Spleen (tissue), 11 donors: ENCODE results near the gene PTP4A2. TPM values are rescaled to one million over a fixed set of nuclear protein-coding genes. Genes with fewer than 3 reads are reported as not detected.

Source experiments
- DNase-seq: peaks from one replicate; pipeline ENCODE4 v3.0.0-alpha.2; 2020
- H3K27ac ChIP-seq, 8 donors: fragments of 200-600 bp; sonication (generic) in 7 of 8; 1 replicate in 4 of 8; 2 replicates in 4 of 8; pipeline versions ENCODE4 v1.5.0 to v1.8.0; 2016 to 2021; ENCODE audit warnings: inconsistent platforms in 4 of 8, mild to moderate bottlenecking in 4 of 8, moderate library complexity in 1 of 8
- H3K27me3 ChIP-seq, 7 donors: fragments of 200-600 bp; sonication (generic) in 6 of 7; replicated peaks in 1 of 7; 1 replicate in 4 of 7; 2 replicates in 3 of 7; pipeline versions ENCODE4 v1.5.0 to v1.8.0; 2016 to 2021; ENCODE audit warnings: inconsistent platforms in 3 of 7, mild to moderate bottlenecking in 1 of 7
- H3K36me3 ChIP-seq, 6 donors: fragments of 200-600 bp; sonication (generic) in 5 of 6; 1 replicate in 4 of 6; 2 replicates in 2 of 6; pipeline versions ENCODE4 v1.5.0 to v1.8.0; 2016 to 2021; ENCODE audit warnings: inconsistent platforms in 2 of 6
- H3K4me1 ChIP-seq, 6 donors: fragments of 200-600 bp; sonication (generic) in 5 of 6; 1 replicate in 3 of 6; 2 replicates in 3 of 6; pipeline versions ENCODE4 v1.5.0 to v1.8.0; 2016 to 2021; ENCODE audit warnings: inconsistent platforms in 3 of 6
- H3K4me3 ChIP-seq, 8 donors: fragments of 200-600 bp; sonication (generic) in 7 of 8; 1 replicate in 4 of 8; 2 replicates in 4 of 8; pipeline versions ENCODE4 v1.5.0 to v1.8.0; 2016 to 2021; ENCODE audit warnings: inconsistent platforms in 4 of 8, mild to moderate bottlenecking in 4 of 8, moderate library complexity in 2 of 8
- H3K9me3 ChIP-seq, 8 donors: fragments of 200-600 bp; sonication (generic) in 7 of 8; 1 replicate in 4 of 8; 2 replicates in 4 of 8; pipeline versions ENCODE4 v1.5.0 to v1.8.0; 2016 to 2021; ENCODE audit warnings: inconsistent platforms in 4 of 8
- POLR2A ChIP-seq, 3 donors: fragments of 450-650 bp; IDR thresholded peaks; one replicate each; pipeline ENCODE4 v1.5.1; 2017; ENCODE audit warnings: antibody characterized with exemption in 3 of 3, mild to moderate bottlenecking in 1 of 3
- POLR2AphosphoS5 ChIP-seq, 3 donors: sonication (generic); formaldehyde crosslinking; IDR thresholded peaks; one replicate each; pipeline ENCODE4 v1.5.1; 2017; ENCODE audit warnings: antibody characterized with exemption in 3 of 3
- WGBS, 5 donors: extraction: QIAGEN DNeasy Blood & Tissue Kit in 3 of 5; methylation state at CpG; one replicate each; pipeline versions ENCODE4 v1.1.5 to v1.1.7; 2013 to 2018; 5-methylcytosine and 5-hydroxymethylcytosine counted together
- intact Hi-C: fragments of 100-400 bp; cut with DNase I; formaldehyde crosslinking; loops from one replicate; pipeline ENCODE4 v1.15.0; 2023; ENCODE audit warnings: low total_unique reads
- polyA plus RNA-seq, 3 donors: library from polyadenylated mRNA; stranded (reverse); fragments of 200-250 nt; gene quantifications; one replicate each; pipeline ENCODE4 v1.2.1, GENCODE V29; 2013
- total RNA-seq, 7 donors: library from RNA; depleted of rRNA in 3 of 7; stranded (reverse); fragments of >200 nt in 3 of 7; fragmentation: NEBNext Ultra II Directional in 4 of 7; extraction: Animal tissue kit (Norgen Biotek cat#: 25700) in 4 of 7; gene quantifications; one replicate each; pipeline versions ENCODE4 v1.1.0 to v1.2.1, GENCODE V29; 2016 to 2021
- TF ChIP-seq, protein P1 (sequence below), 11 experiments: fragments of 200-600 bp in 7 of 11; fragments of 450-650 bp in 4 of 11; sonication (generic) in 4 of 11; IDR thresholded peaks in 8 of 11; conservative IDR thresholded peaks in 3 of 11; 1 replicate in 7 of 11; 2 replicates in 4 of 11; pipeline versions ENCODE4 v1.4.0 to v1.8.0; 2016 to 2021; ENCODE audit warnings: antibody characterized with exemption in 11 of 11, inconsistent platforms in 4 of 11, mild to moderate bottlenecking in 1 of 11
- donor health status: healthy with polysubstance abuse.
- donor health status: DM: no; HTN: no; CAD: no; lungs with moderate emphysema.
- donor health status: DM: no; HTN: no; CAD: no.
- donor health status: Bipolar disorder and iron deficiency.
- donor health status: healthy.
- donor health status: DM: no; HTN: no; CAD: no.
- donor health status: DM: yes; HTN: yes; CAD: no.

The PTP4A2 gene
- total and polyA plus RNA-seq, 10 donors = 72.9 to 300 (median 246) TPM

DNA sequence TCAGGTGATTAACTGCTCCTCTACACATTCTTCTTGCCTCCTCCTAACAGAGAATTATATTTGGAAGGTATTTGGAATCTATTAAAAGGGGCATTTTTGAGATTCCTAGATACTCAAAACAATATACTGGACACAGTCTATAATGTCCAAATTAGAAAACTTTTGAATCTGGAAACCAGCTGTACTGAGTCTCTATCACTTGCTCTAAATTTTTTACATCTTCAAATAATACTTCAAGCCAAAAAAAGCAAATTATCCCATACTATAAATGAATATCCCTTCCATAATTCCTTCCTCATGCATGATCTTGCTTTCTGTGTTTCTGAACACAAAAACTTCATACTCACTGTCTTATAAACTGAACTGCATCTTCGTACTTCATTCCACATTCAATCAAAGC is 28.5 kb downstream of the PTP4A2 start:
- Histone ChIP-seq H3K4me1 (peaks cover 12 to 79% (median 44%) of the 10 kb centered on the region in 6 donors), H3K27me3 (no peaks in the 10 kb centered on the region), H3K4me3 (no peak overlapping the region), H3K36me3 (peaks cover 2 to 100% (median 62%) of the 10 kb centered on the region in 6 donors), H3K27ac (peak overlapping the region in 1 of 8 donors; percentile 10), H3K9me3 (no peaks in the 10 kb centered on the region)
- 91 to 98% (median 95%) methylated on average over 1 of the region's 1 CpG for WGBS, 5 donors
- no peak for TF ChIP-seq POLR2A (IDR thresholded peaks at IDR 0.05)
- no peak for DNase-seq
- intact Hi-C loops = no loop called here

DNA sequence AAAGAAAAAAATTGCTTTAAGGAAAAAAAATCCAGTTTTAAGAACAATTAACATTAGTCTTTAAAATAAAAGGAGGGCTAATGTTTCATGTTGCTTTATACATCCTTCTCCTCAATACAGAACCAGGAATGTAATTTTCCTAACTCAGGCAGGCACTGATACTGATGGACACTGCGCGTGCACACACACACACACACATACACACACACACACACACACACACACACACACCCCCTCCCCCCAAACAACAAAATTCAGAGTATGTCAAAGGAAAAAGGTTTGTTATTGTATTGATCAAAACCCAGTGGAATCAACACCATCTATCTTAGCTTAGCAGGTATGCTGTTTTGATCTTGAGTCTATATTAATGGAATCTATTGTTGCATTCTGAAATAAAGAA is 31.6 kb downstream of the PTP4A2 start:
- TF ChIP-seq POLR2AphosphoS5 (IDR thresholded peaks at IDR 0.05) = no peak
- TF ChIP-seq, protein P1, sequence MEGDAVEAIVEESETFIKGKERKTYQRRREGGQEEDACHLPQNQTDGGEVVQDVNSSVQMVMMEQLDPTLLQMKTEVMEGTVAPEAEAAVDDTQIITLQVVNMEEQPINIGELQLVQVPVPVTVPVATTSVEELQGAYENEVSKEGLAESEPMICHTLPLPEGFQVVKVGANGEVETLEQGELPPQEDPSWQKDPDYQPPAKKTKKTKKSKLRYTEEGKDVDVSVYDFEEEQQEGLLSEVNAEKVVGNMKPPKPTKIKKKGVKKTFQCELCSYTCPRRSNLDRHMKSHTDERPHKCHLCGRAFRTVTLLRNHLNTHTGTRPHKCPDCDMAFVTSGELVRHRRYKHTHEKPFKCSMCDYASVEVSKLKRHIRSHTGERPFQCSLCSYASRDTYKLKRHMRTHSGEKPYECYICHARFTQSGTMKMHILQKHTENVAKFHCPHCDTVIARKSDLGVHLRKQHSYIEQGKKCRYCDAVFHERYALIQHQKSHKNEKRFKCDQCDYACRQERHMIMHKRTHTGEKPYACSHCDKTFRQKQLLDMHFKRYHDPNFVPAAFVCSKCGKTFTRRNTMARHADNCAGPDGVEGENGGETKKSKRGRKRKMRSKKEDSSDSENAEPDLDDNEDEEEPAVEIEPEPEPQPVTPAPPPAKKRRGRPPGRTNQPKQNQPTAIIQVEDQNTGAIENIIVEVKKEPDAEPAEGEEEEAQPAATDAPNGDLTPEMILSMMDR (IDR thresholded peaks at IDR 0.05 in 8 of 11, conservative IDR thresholded peaks at IDR 0.05 in 3 of 11) = no peak
- no peak for TF ChIP-seq POLR2A (IDR thresholded peaks at IDR 0.05)
- no peak overlapping the region for H3K4me3 ChIP-seq
- no peak for DNase-seq
- intact Hi-C loops = no loop called here
- no peak overlapping the region for H3K27ac ChIP-seq
- 92 to 97% (median 95%) methylated on average over 2 of the region's 2 CpGs for WGBS, 5 donors
- peaks cover 2 to 69% (median 50%) of the 10 kb centered on the region in 6 donors for H3K36me3 ChIP-seq
- no peaks in the 10 kb centered on the region for H3K9me3 ChIP-seq
- H3K27me3 ChIP-seq = no peaks in the 10 kb centered on the region
- peaks cover 2 to 78% (median 41%) of the 10 kb centered on the region in 6 donors for H3K4me1 ChIP-seq

DNA sequence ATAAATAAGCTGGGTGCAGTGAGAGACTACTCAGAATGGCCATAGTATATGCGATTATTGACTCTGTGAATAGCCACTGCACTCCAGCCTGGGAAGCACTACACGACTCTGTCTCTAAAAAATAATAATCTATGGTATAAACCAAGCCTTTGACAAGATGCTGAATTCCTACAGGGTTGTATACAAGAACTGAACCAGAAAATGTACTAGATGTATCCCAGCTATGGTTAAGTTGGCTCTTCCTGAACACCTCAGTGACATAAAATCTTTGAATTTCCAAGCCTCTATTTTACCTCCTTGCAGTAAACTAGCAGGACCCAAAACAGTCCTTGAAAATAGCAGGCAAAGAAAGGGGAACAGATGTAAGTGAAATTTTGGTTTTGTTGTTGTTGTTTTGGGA is 32.5 kb downstream of the PTP4A2 start:
- DNase-seq = no peak
- peaks cover 2 to 60% (median 45%) of the 10 kb centered on the region in 6 donors for H3K36me3 ChIP-seq
- TF ChIP-seq, protein P1 (IDR thresholded peaks at IDR 0.05 in 8 of 11, conservative IDR thresholded peaks at IDR 0.05 in 3 of 11) = no peak
- TF ChIP-seq POLR2A (IDR thresholded peaks at IDR 0.05) (no peak), POLR2AphosphoS5 (IDR thresholded peaks at IDR 0.05) (no peak)
- intact Hi-C loops = no loop called here
- H3K4me1 ChIP-seq = peaks cover 0 to 76% (median 32%) of the 10 kb centered on the region in 6 donors
- 90 to 99% (median 94%) methylated on average over 2 of the region's 2 CpGs for WGBS, 5 donors
- peak overlapping the region in 3 of 8 donors; percentile 57 to 84 (median 67) for H3K27ac ChIP-seq
- no peak overlapping the region for H3K4me3 ChIP-seq
- no peaks in the 10 kb centered on the region for H3K27me3 ChIP-seq
- H3K9me3 ChIP-seq = no peaks in the 10 kb centered on the region

DNA sequence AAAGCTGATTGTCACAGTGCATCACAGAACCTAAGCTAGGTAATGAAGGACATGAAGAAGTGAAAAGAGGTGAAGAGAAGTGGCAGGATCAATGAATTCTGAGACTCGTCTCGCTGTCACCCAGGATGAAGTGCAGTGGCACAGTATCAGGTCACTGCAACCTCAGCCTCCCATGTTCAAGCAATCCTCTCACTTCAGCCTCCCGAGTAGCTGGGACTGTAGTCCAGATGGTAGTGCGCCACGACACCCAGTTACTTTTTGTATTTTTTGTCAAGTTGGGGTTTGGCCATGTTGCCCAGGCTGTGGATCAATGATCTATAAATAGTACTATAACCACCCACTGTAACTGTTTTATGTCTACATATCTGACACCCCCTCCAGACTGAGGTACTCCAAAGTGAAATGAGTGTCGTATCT is 33.1 kb downstream of the PTP4A2 start:
- intact Hi-C loops = no loop called here
- no peak overlapping the region for H3K4me3 ChIP-seq
- peaks cover 0 to 70% (median 30%) of the 10 kb centered on the region in 6 donors for H3K4me1 ChIP-seq
- 91 to 96% (median 93%) methylated on average over 6 of the region's 6 CpGs for WGBS, 5 donors
- no peaks in the 10 kb centered on the region for H3K27me3 ChIP-seq
- H3K27ac ChIP-seq = peak overlapping the region in 5 of 8 donors; percentile 50 to 84 (median 58)
- no peaks in the 10 kb centered on the region for H3K9me3 ChIP-seq
- peak in 1 of 3 donors; percentile 49 for TF ChIP-seq POLR2AphosphoS5 (IDR thresholded peaks at IDR 0.05)
- no peak for TF ChIP-seq POLR2A (IDR thresholded peaks at IDR 0.05)
- DNase-seq = no peak
- H3K36me3 ChIP-seq = peaks cover 2 to 54% (median 39%) of the 10 kb centered on the region in 6 donors

DNA sequence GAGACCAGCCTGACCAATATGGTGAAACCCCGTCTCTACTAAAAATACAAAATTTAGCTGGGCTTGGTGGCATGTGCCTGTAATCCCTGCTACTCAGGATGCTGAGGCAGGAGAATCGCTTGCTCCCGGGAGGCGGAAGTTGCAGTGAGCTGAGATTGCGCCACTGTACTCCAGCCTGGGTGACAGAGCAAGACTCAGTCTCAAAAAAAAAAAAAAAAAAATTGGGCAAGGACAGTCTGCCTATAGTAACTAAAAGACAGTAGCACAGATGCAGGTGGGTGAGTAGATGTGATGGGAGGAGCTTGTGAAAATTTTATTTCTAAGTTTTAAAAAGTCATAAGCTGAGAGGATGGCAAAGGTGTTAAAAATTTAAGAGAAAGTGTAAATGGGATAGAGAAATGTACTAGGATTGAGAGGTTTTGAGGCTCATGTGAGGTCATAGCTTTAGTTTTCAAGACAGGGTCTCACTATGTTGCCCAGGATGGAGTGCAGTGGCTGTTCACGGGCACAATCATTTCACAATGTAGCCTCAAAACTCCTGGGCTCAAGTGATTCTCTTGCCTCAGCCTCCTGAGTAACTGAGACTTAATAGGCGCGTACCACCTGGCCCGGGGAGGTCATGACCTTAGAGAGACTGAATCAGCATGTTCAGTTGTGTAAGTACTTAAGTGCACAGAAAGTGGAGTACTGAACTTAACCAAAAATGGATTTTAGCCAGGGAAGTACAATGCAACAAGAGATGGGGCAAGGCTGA is 33.7 kb downstream of the PTP4A2 start:
- peak; percentile 80 for DNase-seq
- H3K27ac ChIP-seq = peak overlapping the region in 6 of 8 donors; percentile 37 to 84 (median 58)
- intact Hi-C loops = no loop called here

More for the DNA sequence above, 33.7 kb downstream of the PTP4A2 start:
- no peaks in the 10 kb centered on the region for H3K9me3 ChIP-seq
- H3K27me3 ChIP-seq = no peaks in the 10 kb centered on the region
- WGBS, 5 donors = 53 to 82% (median 74%) methylated on average over 9 of the region's 9 CpGs
- TF ChIP-seq POLR2AphosphoS5 (IDR thresholded peaks at IDR 0.05) = no peak
- H3K36me3 ChIP-seq = peaks cover 2 to 48% (median 34%) of the 10 kb centered on the region in 6 donors
- peaks cover 0 to 64% (median 30%) of the 10 kb centered on the region in 6 donors for H3K4me1 ChIP-seq
- no peak overlapping the region for H3K4me3 ChIP-seq
